Measurements from ENCODE around the gene COL6A5.
"Not testable (repeated sequence)": the region's sequence is repeated elsewhere in the genome, so short reads cannot be mapped to it uniquely, and the experiment has no call there.

Gene COL6A5

DNA sequence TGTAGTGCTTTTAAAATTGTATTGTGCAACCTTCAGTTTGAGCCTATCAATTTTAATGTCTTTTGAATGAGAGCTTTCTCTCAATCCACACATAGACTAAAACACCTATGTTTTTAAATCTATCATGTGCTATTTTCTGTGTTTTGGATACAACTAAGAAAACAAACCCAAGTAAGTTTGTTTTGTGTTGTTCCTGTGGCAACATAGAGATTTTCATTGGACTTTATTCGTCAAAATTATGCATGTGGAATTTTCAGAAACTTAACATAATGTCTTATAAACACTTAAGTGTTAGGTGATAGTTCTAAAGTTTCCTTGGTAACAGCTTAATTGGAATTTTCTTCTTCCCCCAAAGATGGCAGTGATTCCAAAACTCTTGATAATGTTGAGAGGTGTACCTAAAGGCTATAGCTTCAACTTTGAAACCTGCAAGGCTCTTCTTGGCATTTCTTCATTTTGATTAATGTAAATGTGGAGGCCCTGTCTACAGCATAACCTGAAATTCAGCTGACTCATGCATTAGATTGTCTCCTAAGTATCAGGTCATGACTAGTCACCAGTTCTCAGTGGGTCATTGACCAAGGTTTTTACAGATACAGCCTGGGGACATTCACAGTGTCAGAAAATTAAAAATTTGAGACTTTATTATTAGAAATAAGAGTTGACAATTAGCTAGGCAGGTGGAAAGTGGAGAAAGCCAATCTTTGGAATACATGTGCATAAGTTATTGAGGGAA, 44.4 kb downstream of the COL6A5 start:
- DNase-seq, result no peak

DNA sequence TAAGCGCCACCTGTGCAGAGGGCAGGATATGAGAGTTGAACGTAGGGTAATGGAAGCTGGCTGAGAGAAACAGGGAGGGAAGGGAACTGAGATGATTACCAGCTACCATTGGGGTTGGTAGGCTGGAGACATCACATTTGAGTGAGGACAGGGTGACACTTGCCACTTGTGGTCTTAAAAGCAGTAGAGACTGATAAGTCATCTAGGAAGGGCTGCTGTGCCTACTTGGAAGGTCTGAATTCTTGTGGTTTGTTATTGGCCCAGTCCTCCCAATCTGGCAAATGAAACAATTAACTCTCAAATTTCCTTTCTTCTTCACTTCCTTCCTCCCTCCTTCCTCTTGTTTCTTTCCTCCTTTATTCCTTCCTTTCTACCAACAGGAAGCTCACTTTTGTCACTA, 46.8 kb downstream of the COL6A5 start:
- DNase-seq, result no peak

GRCh38 chr3:130393594-130393993, 48.1 kb downstream of the COL6A5 start:
- DNase-seq, result no peak

- DNase-seq, result no peak
These were observed 49.9 kb downstream of the COL6A5 start for GRCh38 chr3:130395331-130395730.

DNA sequence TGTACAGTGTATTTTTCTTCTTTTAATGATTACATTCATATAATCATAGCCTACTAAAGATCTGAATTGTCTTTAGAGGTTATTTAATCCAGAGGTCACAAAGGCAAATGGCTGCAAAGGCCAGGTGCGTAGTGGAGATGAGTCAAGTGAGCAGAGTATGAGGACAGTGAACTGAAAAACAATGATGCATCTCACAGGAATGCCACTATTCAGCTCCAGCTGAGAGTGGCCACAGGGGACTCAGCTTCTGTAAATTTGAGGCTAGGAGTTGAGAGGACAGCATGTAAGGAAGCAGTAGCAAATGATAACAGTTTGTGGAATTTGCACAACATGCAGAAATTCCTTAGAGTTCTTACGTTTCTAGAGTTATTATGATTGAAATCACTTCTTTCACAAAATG, 50.4 kb downstream of the COL6A5 start:
- DNase-seq, result no peak

- DNase-seq, result no peak
These were observed 58.9 kb downstream of the COL6A5 start for GRCh38 chr3:130404401-130404800.

GRCh38 chr3:130405956-130406355, 60.5 kb downstream of the COL6A5 start:
- no peak for DNase-seq

DNA sequence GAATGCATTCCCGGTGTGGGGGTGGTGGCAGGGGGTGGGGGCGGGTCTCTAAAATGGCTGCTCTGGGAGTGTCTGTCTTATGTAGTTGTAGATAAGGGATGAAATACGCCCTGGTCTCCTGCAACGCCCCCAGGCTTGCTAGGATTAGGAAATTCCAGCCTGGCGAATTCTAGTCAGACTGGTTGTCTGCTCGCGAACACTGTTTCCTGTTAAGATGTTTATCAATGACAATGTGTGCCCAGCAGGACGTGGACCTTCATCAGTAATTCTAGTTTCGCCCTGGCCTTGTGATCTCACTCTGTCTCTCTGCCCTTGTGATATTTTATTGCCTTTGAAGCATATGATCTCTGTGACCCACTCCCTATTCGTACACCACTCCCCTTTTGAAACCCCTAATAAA, 62.8 kb downstream of the COL6A5 start:
- DNase-seq, result not testable (repeated sequence)

GRCh38 chr3:130411320-130411719, 65.8 kb downstream of the COL6A5 start:
- no peak for DNase-seq

GRCh38 chr3:130412991-130413560, 67.6 kb downstream of the COL6A5 start:
- DNase-seq, result no peak

DNA sequence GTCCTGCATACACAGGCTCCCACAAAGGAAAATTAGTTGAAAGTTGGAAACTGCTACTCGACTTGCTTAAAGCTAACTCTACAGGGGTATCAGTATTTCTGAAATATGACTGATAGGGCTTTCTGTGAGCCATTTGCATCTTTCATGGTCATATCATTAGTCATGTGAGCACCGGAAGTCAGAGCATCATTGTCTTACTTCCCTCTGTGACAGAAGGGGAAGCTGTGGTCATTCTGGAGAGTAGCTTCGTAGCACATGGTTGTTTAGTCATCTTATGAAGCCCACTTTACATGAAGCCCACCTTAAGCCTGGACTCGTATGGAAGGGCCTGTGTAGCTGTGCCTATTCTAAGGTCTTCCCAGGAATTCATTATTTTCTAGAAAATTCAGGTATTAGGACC, 69.0 kb downstream of the COL6A5 start:
- no peak for DNase-seq

- DNase-seq, result no peak
These were observed 75.0 kb downstream of the COL6A5 start for GRCh38 chr3:130420466-130420865.

GRCh38 chr3:130423064-130423463, 77.6 kb downstream of the COL6A5 start:
- no peak for DNase-seq

DNA sequence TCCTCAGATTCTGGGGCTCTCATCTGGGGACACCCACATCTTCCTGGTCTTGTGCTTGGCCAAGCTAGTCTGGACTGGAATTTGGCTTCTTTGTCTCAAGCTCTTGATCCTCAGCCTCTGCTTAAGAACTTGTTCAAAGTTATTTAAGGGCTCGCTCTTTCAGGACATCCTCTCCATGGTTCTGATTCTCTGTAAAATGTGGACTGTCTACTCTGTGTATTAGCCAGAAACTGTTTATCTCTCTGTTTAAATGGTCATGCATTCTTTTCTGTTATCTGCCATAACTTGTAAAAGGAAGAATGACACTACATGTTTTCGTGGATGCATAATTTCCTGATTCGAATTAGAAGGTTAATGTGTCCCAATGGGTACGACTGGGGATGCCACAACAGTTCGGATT, 79.4 kb downstream of the COL6A5 start:
- no peak for DNase-seq

GRCh38 chr3:130425484-130425883, 80.0 kb downstream of the COL6A5 start:
- no peak for DNase-seq

GRCh38 chr3:130426206-130426605, 80.7 kb downstream of the COL6A5 start:
- no peak for DNase-seq

DNA sequence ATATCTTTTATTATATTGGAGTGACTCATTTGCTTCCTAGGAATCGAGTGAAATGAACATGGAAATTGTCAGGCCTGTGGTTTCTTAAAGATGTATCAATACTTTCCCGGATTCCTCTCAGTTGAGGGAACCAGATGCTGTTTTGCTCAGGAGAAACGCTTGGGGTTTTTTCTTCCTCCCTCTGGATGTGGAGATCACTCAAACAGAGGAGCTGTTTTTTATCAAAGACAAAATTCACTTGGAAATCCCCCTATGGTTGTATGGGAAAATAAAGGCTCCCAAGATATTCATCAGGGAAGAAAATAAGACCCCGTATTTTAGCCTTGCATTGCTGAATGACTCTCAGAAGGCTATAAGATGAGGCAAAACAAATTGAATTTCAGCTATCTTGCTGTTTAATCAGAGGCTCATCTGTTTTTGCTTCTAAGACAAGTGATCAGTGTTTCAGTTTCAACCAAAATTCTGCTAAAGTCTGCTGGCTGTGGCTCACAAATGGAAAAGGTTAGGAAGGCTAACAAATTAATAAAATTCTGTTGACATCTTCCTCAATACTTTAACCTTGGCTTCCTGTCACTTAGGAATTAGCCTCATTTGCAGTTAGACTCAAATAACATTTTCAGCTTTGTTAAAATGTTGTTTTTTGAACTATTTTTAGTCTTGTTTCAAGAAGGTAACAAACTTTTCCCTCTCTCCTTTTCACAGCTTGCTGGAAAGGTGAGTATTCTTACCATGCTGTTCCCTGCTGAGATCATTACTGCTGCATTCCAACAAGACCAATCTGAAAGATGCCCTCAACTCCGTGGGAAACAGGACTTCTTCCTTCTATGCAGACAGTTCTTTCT, 83.6 kb downstream of the COL6A5 start:
- DNase-seq, result no peak

DNA sequence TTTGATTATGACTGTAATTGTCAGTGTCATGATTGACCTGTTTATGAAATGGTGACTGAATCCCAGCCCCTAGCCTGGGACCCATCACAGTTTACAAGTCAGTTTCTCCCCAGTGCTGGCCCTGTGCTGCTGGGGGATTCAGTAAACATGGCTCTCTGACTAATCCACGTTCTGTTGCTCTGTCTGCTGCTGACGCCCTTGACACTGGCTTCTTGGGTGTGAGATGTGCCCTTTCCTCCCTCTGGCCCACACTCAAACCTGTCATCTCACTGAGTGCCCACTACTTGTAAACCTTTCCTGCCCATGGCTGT, 84.2 kb downstream of the COL6A5 start:
- no peak for DNase-seq

- DNase-seq, result no peak
These were observed 84.8 kb downstream of the COL6A5 start for GRCh38 chr3:130430266-130430665.

- not testable (repeated sequence) for DNase-seq
These were observed 86.6 kb downstream of the COL6A5 start for GRCh38 chr3:130432086-130432485.

DNA sequence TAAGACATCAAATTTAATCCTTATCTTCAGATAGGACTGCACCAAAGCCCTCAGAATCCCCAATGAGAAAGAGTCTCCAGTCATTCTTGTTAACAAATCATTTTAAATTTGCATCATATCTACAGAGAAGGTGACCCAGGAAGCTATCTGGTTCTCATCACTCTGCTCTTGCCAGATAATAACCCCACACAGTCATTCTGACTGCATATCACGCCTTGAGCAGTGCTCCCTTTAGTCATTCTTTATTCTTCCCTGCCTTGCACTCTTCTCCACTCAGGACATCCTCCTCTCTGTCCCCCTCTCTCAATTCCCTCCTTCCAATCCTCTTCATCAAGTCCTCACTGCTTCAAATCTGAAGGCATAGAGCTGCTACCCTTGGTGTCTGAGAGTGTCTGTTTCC, 87.8 kb downstream of the COL6A5 start:
- DNase-seq, result no peak

DNA sequence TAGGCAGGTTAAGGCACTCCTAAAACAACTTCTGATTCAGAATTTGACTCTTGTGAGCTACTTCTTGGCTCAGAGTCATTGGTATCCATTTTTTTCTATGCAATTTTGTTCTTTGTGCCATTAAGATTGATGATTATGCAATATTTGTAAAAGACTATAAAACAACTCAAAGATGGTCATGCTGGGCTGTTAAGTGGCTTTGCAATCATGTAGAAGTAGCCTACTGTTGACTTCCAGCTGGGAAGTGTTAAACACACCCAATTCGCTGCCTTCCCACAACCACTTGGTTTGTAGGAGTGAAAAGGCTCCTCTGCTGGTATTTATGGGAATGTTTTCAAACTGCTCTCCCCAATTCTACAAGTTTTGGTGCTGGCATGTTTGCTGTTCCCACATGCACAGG, 96.8 kb downstream of the COL6A5 start:
- no peak for DNase-seq

GRCh38 chr3:130446840-130447239, 101.4 kb downstream of the COL6A5 start:
- not testable (repeated sequence) for DNase-seq

DNA sequence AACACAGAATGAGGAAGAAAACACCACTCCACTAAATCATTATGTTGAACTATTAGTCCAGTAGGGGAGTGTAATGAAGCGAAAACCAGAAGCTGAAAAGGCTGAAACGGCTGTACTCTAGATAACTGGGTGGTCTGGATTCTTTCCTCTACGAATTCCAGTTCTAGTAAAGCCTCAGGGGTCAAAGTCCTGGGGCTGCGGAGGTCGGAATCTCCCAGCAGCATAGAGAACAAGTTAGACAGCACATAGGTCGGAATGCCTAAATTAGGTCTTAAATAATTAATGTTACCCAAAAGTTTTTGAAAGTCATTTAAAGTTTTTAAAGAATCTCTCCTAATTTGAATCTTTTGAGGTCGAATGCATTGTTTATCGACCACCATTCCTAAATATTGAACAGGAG, 102.7 kb downstream of the COL6A5 start:
- not testable (repeated sequence) for DNase-seq

Data from activated CD8-positive, alpha-beta memory T cell treated with anti-CD3 and anti-CD28 coated beads, Interleukin-2, amount 50 U/mL, for 4 hours (primary cell).